Karpas-422 (cell line): Measurements from ENCODE around the gene METAP2. TPM values are rescaled to one million over a fixed set of nuclear protein-coding genes. Genes with fewer than 3 reads are reported as not detected.

Experiments used
- DNase-seq: peaks from one replicate; pipeline ENCODE4 v3.0.0-alpha.2; 2015
- H2AFZ ChIP-seq: fragments of 200-600 bp; sonication (generic); 2 replicates; pipeline ENCODE4 v1.6.1; 2014; ENCODE audit warnings: antibody characterized with exemption, low read length, mixed read lengths
- H3K27ac ChIP-seq: fragments of 200-600 bp; sonication (generic); 2 replicates; pipeline ENCODE4 v1.5.1; 2014; ENCODE audit warnings: mild to moderate bottlenecking, low read length, moderate library complexity
- H3K27me3 ChIP-seq: fragments of 200-600 bp; sonication (generic); 2 replicates; pipeline ENCODE4 v1.6.1; 2014; ENCODE audit warnings: low read length, mixed read lengths
- H3K36me3 ChIP-seq: fragments of 200-600 bp; sonication (generic); 2 replicates; pipeline ENCODE4 v1.6.1; 2014; ENCODE audit warnings: low read length, mixed read lengths; ENCODE audit not compliant: insufficient read depth
- H3K4me1 ChIP-seq: fragments of 200-600 bp; sonication (generic); 2 replicates; pipeline ENCODE4 v1.6.1; 2014; ENCODE audit warnings: mild to moderate bottlenecking, low read length, mixed read lengths
- H3K4me2 ChIP-seq: fragments of 200-600 bp; sonication (generic); 2 replicates; pipeline ENCODE4 v1.6.1; 2014; ENCODE audit warnings: low read length, low read depth, mild to moderate bottlenecking; ENCODE audit not compliant: poor library complexity, severe bottlenecking
- H3K4me3 ChIP-seq: fragments of 200-600 bp; sonication (generic); 2 replicates; pipeline ENCODE4 v1.5.1; 2014; ENCODE audit warnings: mild to moderate bottlenecking, antibody characterized with exemption, low read length, mixed read lengths
- H3K79me2 ChIP-seq: fragments of 200-600 bp; sonication (generic); 2 replicates; pipeline ENCODE4 v1.6.1; 2014; ENCODE audit warnings: mild to moderate bottlenecking, low read length, mixed read lengths
- H3K9ac ChIP-seq: fragments of 200-600 bp; sonication (generic); 2 replicates; pipeline ENCODE4 v1.6.0; 2014; ENCODE audit warnings: low read length
- H3K9me2 ChIP-seq: fragments of 200-600 bp; sonication (generic), shearing (Covaris generic); replicated peaks from 2 replicates; pipeline ENCODE4 v1.6.0; 2014; ENCODE audit warnings: mild to moderate bottlenecking, low read length, moderate library complexity; ENCODE audit not compliant: insufficient read depth
- H3K9me3 ChIP-seq: fragments of 300-700, 200-600 bp; sonication (generic); 2 replicates; pipeline ENCODE4 v1.6.1; 2014; ENCODE audit warnings: low read length, mixed read lengths
- H4K20me1 ChIP-seq: fragments of 200-600 bp; sonication (generic); 2 replicates; pipeline ENCODE4 v1.6.1; 2014; ENCODE audit warnings: mild to moderate bottlenecking, antibody characterized with exemption, low read length, low read depth; ENCODE audit not compliant: insufficient read depth
- total RNA-seq: library from RNA; depleted of rRNA; stranded (reverse); fragments of >200 nt; shearing (Covaris generic); gene quantifications from 2 replicates; pipeline ENCODE4 v1.2.3, GENCODE V29; 2014; ENCODE audit warnings: low replicate concordance; rRNA removed

Gene METAP2
- total RNA-seq: 304 and 383 TPM in 2 replicates

DNA sequence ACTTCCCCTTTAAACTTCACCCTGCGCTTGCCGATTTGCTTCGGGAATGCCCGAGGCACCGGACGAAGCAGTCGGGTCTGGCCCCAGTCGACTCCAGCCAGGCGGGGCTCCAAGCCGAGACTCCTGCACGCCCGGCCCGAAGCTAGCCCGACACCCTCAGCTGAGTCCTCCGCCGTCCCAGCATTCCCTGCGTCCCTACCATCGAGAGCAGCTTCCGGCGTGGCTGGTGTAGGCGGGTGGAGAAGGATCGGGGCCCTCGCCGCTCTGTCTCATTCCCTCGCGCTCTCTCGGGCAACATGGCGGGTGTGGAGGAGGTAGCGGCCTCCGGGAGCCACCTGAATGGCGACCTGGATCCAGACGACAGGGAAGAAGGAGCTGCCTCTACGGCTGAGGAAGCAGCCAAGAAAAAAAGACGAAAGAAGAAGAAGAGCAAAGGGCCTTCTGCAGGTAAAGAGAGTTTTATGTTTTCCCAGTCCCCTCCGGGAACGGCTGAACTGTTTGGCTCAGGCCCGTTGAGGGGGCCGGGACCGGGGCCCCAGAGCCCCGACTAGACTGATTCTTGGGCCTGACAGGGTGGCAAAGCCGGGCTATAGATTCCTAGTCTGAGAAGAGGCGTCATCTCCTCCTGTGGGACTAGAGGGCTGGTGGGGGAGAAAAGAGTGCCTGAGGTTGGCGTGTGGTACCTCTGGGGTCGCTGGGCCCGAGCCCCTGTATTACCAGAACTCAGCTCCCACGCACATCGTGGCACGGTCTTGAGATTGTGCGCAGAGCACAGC, at the start of gene METAP2:
TSS of gene METAP2 (plus strand) at position 269 of the 776 bp plus-strand sequence. CDS start at position 297, 28 bp downstream.
- Histone ChIP-seq H4K20me1 (peaks cover 17% of the 10 kb centered on the region), H3K4me1 (peaks cover 51% of the 10 kb centered on the region), H3K9me2 (no peaks in the 10 kb centered on the region), H2AFZ (no peak within 1 kb of the TSS), H3K36me3 (peaks cover 51% of the 10 kb centered on the region), H3K4me2 (peak within 1 kb of the TSS; percentile 90), H3K9me3 (no peaks in the 10 kb centered on the region), H3K79me2 (peaks cover 69% of the 10 kb centered on the region), H3K27ac (peak within 1 kb of the TSS; percentile 97), H3K4me3 (peak within 1 kb of the TSS; percentile 81), H3K27me3 (no peaks in the 10 kb centered on the region), H3K9ac (peak within 1 kb of the TSS; percentile 100)
- peak; percentile 99 for DNase-seq

DNA sequence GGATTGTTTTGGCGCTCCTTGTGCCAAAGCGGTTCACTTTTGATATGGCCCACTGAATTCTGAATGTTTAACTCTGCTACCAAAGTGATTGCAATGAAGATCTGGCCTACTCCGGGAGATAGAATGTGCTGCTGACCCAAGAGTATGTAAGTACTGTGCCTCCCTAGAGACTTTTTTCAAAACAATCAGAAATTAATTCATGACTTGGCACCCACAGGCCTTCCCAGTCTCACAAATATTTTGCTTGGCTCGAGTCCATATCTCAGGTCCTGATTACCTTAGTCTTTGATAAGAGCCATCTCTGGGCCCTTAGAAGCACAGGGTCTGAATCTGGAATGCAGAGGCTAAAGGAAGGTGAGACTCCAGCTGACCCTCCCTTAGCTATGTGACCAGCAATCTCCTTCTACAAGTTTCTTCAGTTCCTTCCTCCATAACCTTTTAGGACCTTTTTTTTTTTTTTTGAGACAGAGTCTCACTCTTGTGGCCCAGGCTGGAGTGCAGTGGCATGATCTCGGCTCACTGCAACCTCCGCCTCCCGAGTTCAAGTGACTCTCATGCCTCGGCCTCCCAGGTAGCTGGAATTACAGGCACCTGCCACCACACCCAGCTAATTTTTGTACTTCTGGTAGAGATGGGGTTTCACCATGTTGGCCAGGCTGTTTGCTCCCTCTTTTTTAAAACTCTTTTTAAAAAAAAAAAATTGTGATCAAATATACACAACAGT, 49.5 kb upstream of the METAP2 start:
- H3K27ac ChIP-seq: peak overlapping the region; percentile 55
- DNase-seq: peak; percentile 43
- peak overlapping the region; percentile 40; the same call in 1 of the 2 replicates for H2AFZ ChIP-seq

DNA sequence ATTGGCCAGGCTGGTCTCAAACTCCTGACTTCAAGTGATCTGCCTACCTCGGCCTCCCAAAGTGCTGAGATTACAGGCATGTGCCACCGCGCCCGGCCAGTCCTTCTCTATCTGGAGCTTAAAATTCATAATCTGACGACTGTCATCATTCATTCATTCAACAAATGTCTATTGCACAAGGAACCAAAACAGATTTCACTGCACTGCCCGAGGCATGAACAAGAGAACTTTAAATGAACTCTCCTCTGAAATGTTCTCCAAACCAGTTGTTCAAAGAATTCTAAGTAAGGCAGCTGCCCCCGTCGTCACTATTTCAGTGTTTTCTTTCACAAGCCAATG, 44.8 kb upstream of the METAP2 start:
- DNase-seq: no peak
- H3K4me3 ChIP-seq: no peak overlapping the region
- no peaks in the 10 kb centered on the region for H4K20me1 ChIP-seq
- no peaks in the 10 kb centered on the region for H3K27me3 ChIP-seq
- no peaks in the 10 kb centered on the region for H3K9me2 ChIP-seq
- peaks cover 24% of the 10 kb centered on the region for H3K4me1 ChIP-seq
- H2AFZ ChIP-seq: no peak overlapping the region
- no peak overlapping the region for H3K4me2 ChIP-seq
- H3K36me3 ChIP-seq: no peaks in the 10 kb centered on the region
- H3K27ac ChIP-seq: peak overlapping the region; percentile 78
- peaks cover 4% of the 10 kb centered on the region; the same call in 1 of the 2 replicates for H3K9me3 ChIP-seq
- H3K79me2 ChIP-seq: no peaks in the 10 kb centered on the region
- no peak overlapping the region for H3K9ac ChIP-seq

More for the DNA sequence above, 49.5 kb upstream of the METAP2 start:
- H3K4me1 ChIP-seq: peaks cover 30% of the 10 kb centered on the region
- peaks cover 4% of the 10 kb centered on the region; the same call in 1 of the 2 replicates for H3K9me3 ChIP-seq
- no peaks in the 10 kb centered on the region for H3K27me3 ChIP-seq
- no peak overlapping the region for H3K9ac ChIP-seq
- no peaks in the 10 kb centered on the region for H3K36me3 ChIP-seq
- H3K4me2 ChIP-seq: no peak overlapping the region
- H3K4me3 ChIP-seq: no peak overlapping the region
- no peaks in the 10 kb centered on the region for H3K79me2 ChIP-seq
- H3K9me2 ChIP-seq: no peaks in the 10 kb centered on the region
- no peaks in the 10 kb centered on the region for H4K20me1 ChIP-seq

DNA sequence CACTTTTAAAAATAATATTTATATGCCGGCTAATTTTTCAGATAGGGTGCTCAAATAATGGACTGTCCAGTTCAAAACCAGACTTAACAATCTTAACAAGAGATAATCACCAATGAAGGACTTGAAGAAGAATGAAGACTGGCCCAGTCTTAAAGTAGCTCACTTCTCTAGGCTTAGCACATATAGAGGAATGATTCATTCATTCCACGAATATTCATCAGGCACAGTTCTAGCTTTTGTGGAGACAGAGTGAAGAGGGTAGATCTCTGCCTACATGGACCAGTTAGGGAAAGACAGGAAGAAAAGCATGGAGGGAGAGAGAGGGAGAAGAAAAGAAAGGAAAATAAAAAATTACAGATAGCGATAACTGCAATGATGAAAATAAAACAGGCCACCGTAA, 42.8 kb upstream of the METAP2 start:
- H3K36me3 ChIP-seq: no peaks in the 10 kb centered on the region
- H3K79me2 ChIP-seq: no peaks in the 10 kb centered on the region
- H4K20me1 ChIP-seq: no peaks in the 10 kb centered on the region
- H3K9me3 ChIP-seq: no peaks in the 10 kb centered on the region
- no peak overlapping the region for H3K4me2 ChIP-seq
- DNase-seq: no peak
- H3K4me1 ChIP-seq: peaks cover 21% of the 10 kb centered on the region
- no peak overlapping the region for H3K4me3 ChIP-seq
- no peaks in the 10 kb centered on the region for H3K9me2 ChIP-seq
- no peak overlapping the region for H3K9ac ChIP-seq
- H3K27ac ChIP-seq: peak overlapping the region; percentile 78
- no peaks in the 10 kb centered on the region for H3K27me3 ChIP-seq
- no peak overlapping the region for H2AFZ ChIP-seq

DNA sequence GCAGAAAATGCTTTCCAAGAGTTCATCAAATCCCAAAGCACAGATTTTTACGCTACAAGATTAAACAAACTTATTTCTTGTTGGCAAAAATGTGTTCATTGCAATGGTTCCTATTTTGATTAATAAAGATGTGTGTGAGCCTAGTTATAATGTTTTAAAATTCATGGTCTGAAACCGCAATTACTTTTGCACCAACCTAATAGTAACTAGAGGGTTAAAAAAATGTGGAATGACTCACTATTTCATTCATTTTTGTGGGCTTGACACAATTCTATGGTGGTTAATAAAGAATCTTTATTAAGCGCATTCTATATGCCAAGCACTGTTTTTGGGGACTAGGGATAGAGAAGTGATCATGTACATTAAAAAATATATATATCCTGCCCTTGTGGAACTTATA, 38.6 kb upstream of the METAP2 start:
- H3K4me2 ChIP-seq: no peak overlapping the region
- H2AFZ ChIP-seq: no peak overlapping the region
- peaks cover 44% of the 10 kb centered on the region for H3K4me1 ChIP-seq
- no peaks in the 10 kb centered on the region for H3K79me2 ChIP-seq
- peak overlapping the region; percentile 100 for H3K27ac ChIP-seq
- no peaks in the 10 kb centered on the region for H3K36me3 ChIP-seq
- no peaks in the 10 kb centered on the region for H3K9me2 ChIP-seq
- H3K4me3 ChIP-seq: no peak overlapping the region
- H3K9ac ChIP-seq: no peak overlapping the region
- H4K20me1 ChIP-seq: no peaks in the 10 kb centered on the region
- H3K27me3 ChIP-seq: no peaks in the 10 kb centered on the region
- DNase-seq: no peak
- H3K9me3 ChIP-seq: no peaks in the 10 kb centered on the region

DNA sequence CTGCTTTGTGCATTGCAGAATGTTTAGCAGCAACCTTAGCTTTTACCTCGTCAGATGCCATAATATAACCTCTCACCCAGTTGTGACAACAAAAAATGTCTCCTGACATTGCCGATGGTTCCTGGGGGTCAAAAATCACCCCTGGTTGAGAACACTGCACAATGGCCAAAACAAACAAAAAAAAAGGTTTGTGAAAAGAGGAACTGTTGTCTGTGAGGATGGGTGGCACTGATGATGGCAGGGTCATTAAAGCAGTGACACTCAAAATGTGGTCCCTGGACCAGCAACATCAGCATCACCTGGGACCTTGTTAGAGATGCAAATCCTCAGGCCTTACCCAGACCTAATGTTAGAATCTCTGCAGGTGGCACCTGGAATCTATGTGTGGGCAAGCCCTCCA, 36.4 kb upstream of the METAP2 start:
- H3K79me2 ChIP-seq: no peaks in the 10 kb centered on the region
- no peaks in the 10 kb centered on the region for H4K20me1 ChIP-seq
- H2AFZ ChIP-seq: no peak overlapping the region
- no peak overlapping the region for H3K4me3 ChIP-seq
- no peaks in the 10 kb centered on the region for H3K9me2 ChIP-seq
- H3K9me3 ChIP-seq: no peaks in the 10 kb centered on the region
- H3K27me3 ChIP-seq: no peaks in the 10 kb centered on the region
- peak overlapping the region; percentile 51 for H3K9ac ChIP-seq
- peaks cover 65% of the 10 kb centered on the region for H3K4me1 ChIP-seq
- peak overlapping the region; percentile 100 for H3K27ac ChIP-seq
- peak overlapping the region; percentile 81 for H3K4me2 ChIP-seq
- peak; percentile 97 for DNase-seq
- no peaks in the 10 kb centered on the region for H3K36me3 ChIP-seq

DNA sequence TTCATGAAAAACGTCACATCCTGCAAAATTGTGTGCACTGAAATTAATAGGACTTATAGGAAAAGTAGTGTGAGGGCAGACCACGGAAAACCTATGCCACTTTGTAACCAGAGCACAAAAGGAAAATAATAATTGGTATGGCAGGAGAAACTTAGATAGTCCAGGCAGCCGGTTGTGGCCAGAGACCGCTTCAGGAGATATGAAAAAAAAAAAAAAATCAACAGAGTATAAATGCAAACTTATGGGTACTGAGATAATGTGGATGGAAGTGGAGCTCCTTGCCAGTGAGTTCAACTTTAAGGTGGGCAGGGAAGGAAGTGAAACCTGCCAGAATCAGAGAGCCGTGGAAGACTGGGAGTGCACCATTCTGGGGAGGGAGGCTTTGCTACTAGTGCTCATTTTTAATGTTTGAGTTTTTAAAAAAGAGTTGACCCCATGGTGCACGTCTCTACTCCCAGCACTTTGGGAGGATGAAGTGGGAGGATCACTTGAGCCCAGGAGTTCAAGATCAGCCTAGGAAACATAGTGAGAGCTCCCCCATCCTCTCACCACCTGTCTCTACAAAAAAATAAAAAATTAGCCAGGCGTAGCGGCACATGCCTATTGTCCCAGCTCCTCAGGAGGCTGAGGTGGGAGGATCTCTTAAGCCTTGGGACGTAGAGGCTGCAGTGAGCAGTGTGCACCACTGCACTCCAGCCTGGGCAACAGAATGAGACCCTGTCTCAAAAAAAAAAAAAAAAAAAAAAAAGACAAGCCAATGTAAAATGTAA, 34.3 kb upstream of the METAP2 start:
- Histone ChIP-seq H3K27me3 (no peaks in the 10 kb centered on the region), H3K79me2 (no peaks in the 10 kb centered on the region), H3K4me1 (peaks cover 82% of the 10 kb centered on the region), H3K27ac (peak overlapping the region; percentile 100), H4K20me1 (no peaks in the 10 kb centered on the region), H3K4me2 (peak overlapping the region; percentile 81), H3K9me2 (no peaks in the 10 kb centered on the region), H3K36me3 (no peaks in the 10 kb centered on the region), H3K4me3 (peak overlapping the region; percentile 44), H3K9me3 (no peaks in the 10 kb centered on the region), H2AFZ (no peak overlapping the region), H3K9ac (peak overlapping the region; percentile 81)
- DNase-seq: peak; percentile 94

DNA sequence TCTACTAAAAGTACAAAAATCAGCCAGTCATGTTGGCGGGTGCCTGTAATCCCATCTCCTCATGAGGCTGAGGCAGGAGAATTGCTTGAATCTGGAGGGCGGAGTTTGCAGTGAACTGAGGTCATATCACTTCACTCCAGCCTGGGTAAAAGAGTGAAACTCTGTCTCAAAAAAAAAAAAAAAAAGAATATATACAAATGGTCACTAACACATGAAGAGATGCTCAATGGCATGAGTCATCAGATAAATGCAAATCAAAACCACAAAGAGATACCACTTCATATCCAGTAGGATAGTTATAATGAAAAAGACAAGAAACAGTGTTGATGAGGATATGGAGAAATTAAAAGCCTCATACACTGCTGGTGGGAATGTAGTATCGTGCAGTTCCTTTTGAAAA, 33.6 kb upstream of the METAP2 start:
- Histone ChIP-seq H3K36me3 (no peaks in the 10 kb centered on the region), H3K4me2 (peak overlapping the region; percentile 81), H3K4me3 (peak overlapping the region; percentile 22), H3K4me1 (peaks cover 82% of the 10 kb centered on the region), H3K79me2 (no peaks in the 10 kb centered on the region), H3K9ac (peak overlapping the region; percentile 81), H3K9me3 (no peaks in the 10 kb centered on the region), H4K20me1 (no peaks in the 10 kb centered on the region), H3K9me2 (no peaks in the 10 kb centered on the region), H2AFZ (no peak overlapping the region), H3K27me3 (no peaks in the 10 kb centered on the region), H3K27ac (peak overlapping the region; percentile 100)
- peak; percentile 92 for DNase-seq
